Measurements from ENCODE around the gene DSCAML1. TPM values are rescaled to one million over a fixed set of nuclear protein-coding genes. Genes with fewer than 3 reads are reported as not detected.

DSCAML1 gene
- total and polyA plus RNA-seq, 5 donors from 2014 or later = 0.08 to 1.6 (median 0.30) TPM; not detected in 1

GRCh38 chr11:117600234-117600783 is 196.7 kb downstream of the DSCAML1 start:
- Histone ChIP-seq H3K27ac (ENCODE audit: insufficient read depth, low read length, poor library complexity, severe bottlenecking) (no peak overlapping the region), H3K4me1 (ENCODE audit: control insufficient read depth, insufficient read depth, low read length, poor library complexity, severe bottlenecking) (no peaks in the 10 kb centered on the region), H3K27me3 (ENCODE audit: control insufficient read depth, insufficient read depth, low read length) (peaks cover 3% of the 10 kb centered on the region), H3K36me3 (ENCODE audit: control insufficient read depth, insufficient read depth, low read length) (no peaks in the 10 kb centered on the region), H3K9me3 (ENCODE audit: control insufficient read depth in 2 of 2, low read length in 2 of 2) (no peaks in the 10 kb centered on the region), H3K4me3 (ENCODE audit: low read depth, low read length) (no peak overlapping the region)
- ATAC-seq (ENCODE audit: low read depth in 2 of 2) = no peak
- H3K27me3 Mint-ChIP-seq = peaks cover 15% of the 10 kb centered on the region
- H3K4me1 Mint-ChIP-seq = no peaks in the 10 kb centered on the region
- H3K9me3 Mint-ChIP-seq = no peaks in the 10 kb centered on the region
- no peaks in the 10 kb centered on the region for H3K36me3 Mint-ChIP-seq
- H3K27ac Mint-ChIP-seq = peak overlapping the region in 1 of 3 donors; percentile 53
- H3K4me3 Mint-ChIP-seq = no peak overlapping the region
- no peak for DNase-seq

DNA sequence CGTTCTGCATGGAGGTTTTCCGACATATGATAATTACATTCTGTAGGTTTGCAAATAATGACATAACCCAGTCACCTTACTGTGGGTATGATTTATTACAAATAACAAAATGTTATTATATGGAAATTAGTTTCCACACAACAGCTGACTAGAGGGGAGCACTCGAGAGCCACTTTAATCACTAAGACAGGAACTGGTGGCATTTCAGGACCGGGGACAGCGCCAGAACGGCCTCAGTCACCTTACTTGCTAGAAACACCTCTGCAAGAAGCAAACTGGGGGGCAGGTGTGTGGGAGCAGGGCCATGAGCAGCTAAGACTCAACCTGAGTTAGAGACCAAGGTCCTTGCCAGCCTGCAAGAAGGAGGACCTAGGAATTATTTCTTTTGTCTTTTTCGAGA is 199.9 kb downstream of the DSCAML1 start:
- H3K27ac Mint-ChIP-seq = no peak overlapping the region
- H3K9me3 Mint-ChIP-seq = no peaks in the 10 kb centered on the region

GRCh38 chr11:117595440-117595839 is 201.6 kb downstream of the DSCAML1 start:
- Histone ChIP-seq H3K27me3 (ENCODE audit: control insufficient read depth, insufficient read depth, low read length) (peaks cover 3% of the 10 kb centered on the region), H3K4me1 (ENCODE audit: control insufficient read depth, insufficient read depth, low read length, poor library complexity, severe bottlenecking) (no peaks in the 10 kb centered on the region), H3K36me3 (ENCODE audit: control insufficient read depth, insufficient read depth, low read length) (no peaks in the 10 kb centered on the region), H3K9me3 (ENCODE audit: control insufficient read depth in 2 of 2, low read length in 2 of 2) (no peaks in the 10 kb centered on the region), H3K27ac (ENCODE audit: insufficient read depth, low read length, poor library complexity, severe bottlenecking) (no peak overlapping the region), H3K4me3 (ENCODE audit: low read depth, low read length) (no peak overlapping the region)
- H3K36me3 Mint-ChIP-seq = no peaks in the 10 kb centered on the region
- H3K4me3 Mint-ChIP-seq = no peak overlapping the region
- H3K27me3 Mint-ChIP-seq = peaks cover 19% of the 10 kb centered on the region
- DNase-seq (no peak), ATAC-seq (ENCODE audit: low read depth in 2 of 2) (no peak)
- H3K9me3 Mint-ChIP-seq = no peaks in the 10 kb centered on the region
- no peaks in the 10 kb centered on the region for H3K4me1 Mint-ChIP-seq
- no peak overlapping the region for H3K27ac Mint-ChIP-seq

More for the DNA sequence above, 199.9 kb downstream of the DSCAML1 start:
- peaks cover 3% of the 10 kb centered on the region for H3K27me3 ChIP-seq (ENCODE audit: control insufficient read depth, insufficient read depth, low read length)
- H3K27me3 Mint-ChIP-seq = peaks cover 19% of the 10 kb centered on the region
- no peak overlapping the region for H3K27ac ChIP-seq (ENCODE audit: insufficient read depth, low read length, poor library complexity, severe bottlenecking)
- H3K9me3 ChIP-seq (ENCODE audit: control insufficient read depth in 2 of 2, low read length in 2 of 2) = no peaks in the 10 kb centered on the region
- no peak overlapping the region for H3K4me3 Mint-ChIP-seq
- no peaks in the 10 kb centered on the region for H3K4me1 ChIP-seq (ENCODE audit: control insufficient read depth, insufficient read depth, low read length, poor library complexity, severe bottlenecking)
- no peak for ATAC-seq (ENCODE audit: low read depth in 2 of 2)
- no peak overlapping the region for H3K4me3 ChIP-seq (ENCODE audit: low read depth, low read length)
- no peaks in the 10 kb centered on the region for H3K36me3 ChIP-seq (ENCODE audit: control insufficient read depth, insufficient read depth, low read length)
- DNase-seq = peak in 2 of 3 donors; percentile 30 to 60
- no peaks in the 10 kb centered on the region for H3K4me1 Mint-ChIP-seq
- no peaks in the 10 kb centered on the region for H3K36me3 Mint-ChIP-seq

- no peak overlapping the region for H3K4me3 Mint-ChIP-seq
- H3K36me3 ChIP-seq (ENCODE audit: control insufficient read depth, insufficient read depth, low read length) = no peaks in the 10 kb centered on the region
- H3K9me3 Mint-ChIP-seq = no peaks in the 10 kb centered on the region
- no peaks in the 10 kb centered on the region for H3K4me1 Mint-ChIP-seq
- no peak overlapping the region for H3K4me3 ChIP-seq (ENCODE audit: low read depth, low read length)
- H3K27me3 Mint-ChIP-seq = peaks cover 14% of the 10 kb centered on the region
- H3K27ac Mint-ChIP-seq = no peak overlapping the region
- ATAC-seq (ENCODE audit: low read depth in 2 of 2) (no peak), DNase-seq (no peak)
- no peaks in the 10 kb centered on the region for H3K4me1 ChIP-seq (ENCODE audit: control insufficient read depth, insufficient read depth, low read length, poor library complexity, severe bottlenecking)
- H3K27me3 ChIP-seq (ENCODE audit: control insufficient read depth, insufficient read depth, low read length) = peaks cover 3% of the 10 kb centered on the region
- no peaks in the 10 kb centered on the region for H3K36me3 Mint-ChIP-seq
- H3K27ac ChIP-seq (ENCODE audit: insufficient read depth, low read length, poor library complexity, severe bottlenecking) = no peak overlapping the region
- H3K9me3 ChIP-seq (ENCODE audit: control insufficient read depth in 2 of 2, low read length in 2 of 2) = no peaks in the 10 kb centered on the region
These were observed 202.3 kb downstream of the DSCAML1 start for GRCh38 chr11:117594721-117595120.

GRCh38 chr11:117593065-117593464 is 204.0 kb downstream of the DSCAML1 start:
- DNase-seq = no peak
- Mint-ChIP-seq H3K4me3 (no peak overlapping the region), H3K9me3 (no peaks in the 10 kb centered on the region), H3K27me3 (peaks cover 12% of the 10 kb centered on the region), H3K27ac (no peak overlapping the region), H3K36me3 (no peaks in the 10 kb centered on the region), H3K4me1 (no peaks in the 10 kb centered on the region)
- H3K27me3 ChIP-seq (ENCODE audit: control insufficient read depth, insufficient read depth, low read length) = peaks cover 3% of the 10 kb centered on the region
- no peaks in the 10 kb centered on the region for H3K4me1 ChIP-seq (ENCODE audit: control insufficient read depth, insufficient read depth, low read length, poor library complexity, severe bottlenecking)
- H3K4me3 ChIP-seq (ENCODE audit: low read depth, low read length) = no peak overlapping the region
- no peak for ATAC-seq (ENCODE audit: low read depth in 2 of 2)
- no peak overlapping the region for H3K27ac ChIP-seq (ENCODE audit: insufficient read depth, low read length, poor library complexity, severe bottlenecking)
- H3K36me3 ChIP-seq (ENCODE audit: control insufficient read depth, insufficient read depth, low read length) = no peaks in the 10 kb centered on the region
- no peaks in the 10 kb centered on the region for H3K9me3 ChIP-seq (ENCODE audit: control insufficient read depth in 2 of 2, low read length in 2 of 2)

- H3K4me3 Mint-ChIP-seq = no peak overlapping the region
- no peaks in the 10 kb centered on the region for H3K36me3 Mint-ChIP-seq
- H3K4me1 Mint-ChIP-seq = no peaks in the 10 kb centered on the region
- no peaks in the 10 kb centered on the region for H3K9me3 Mint-ChIP-seq
- no peak overlapping the region for H3K27ac Mint-ChIP-seq
- H3K4me3 ChIP-seq (ENCODE audit: low read depth, low read length) = no peak overlapping the region
- no peaks in the 10 kb centered on the region for H3K4me1 ChIP-seq (ENCODE audit: control insufficient read depth, insufficient read depth, low read length, poor library complexity, severe bottlenecking)
- ATAC-seq (ENCODE audit: low read depth in 2 of 2) = no peak
- H3K9me3 ChIP-seq (ENCODE audit: control insufficient read depth in 2 of 2, low read length in 2 of 2) = no peaks in the 10 kb centered on the region
- no peak for DNase-seq
- H3K27me3 ChIP-seq (ENCODE audit: control insufficient read depth, insufficient read depth, low read length) = peaks cover under 1% of the 10 kb centered on the region
- H3K36me3 ChIP-seq (ENCODE audit: control insufficient read depth, insufficient read depth, low read length) = no peaks in the 10 kb centered on the region
- H3K27me3 Mint-ChIP-seq = peaks cover 10% of the 10 kb centered on the region
- no peak overlapping the region for H3K27ac ChIP-seq (ENCODE audit: insufficient read depth, low read length, poor library complexity, severe bottlenecking)
These were observed 205.5 kb downstream of the DSCAML1 start for GRCh38 chr11:117591316-117592039.

DNA sequence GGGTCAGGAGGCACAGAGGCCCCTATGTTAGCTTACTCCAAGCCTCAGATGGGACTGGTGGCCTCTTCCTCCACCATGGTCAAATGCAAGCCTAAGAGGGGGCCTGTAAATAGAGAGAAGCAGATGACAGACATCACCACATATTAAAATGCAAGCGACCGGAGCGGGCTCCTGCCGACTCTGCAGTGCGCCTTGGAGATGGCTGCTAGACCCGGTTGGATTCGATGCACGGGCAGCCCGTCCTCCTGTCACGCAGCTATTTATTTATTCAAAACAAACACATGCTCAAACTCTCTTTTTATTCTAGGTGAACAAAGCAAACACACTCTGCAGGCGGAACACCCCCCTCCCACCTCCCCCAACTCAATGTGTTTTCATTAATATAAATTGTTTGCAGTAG is 208.0 kb downstream of the DSCAML1 start:
- DNase-seq = no peak

More for the DNA sequence above, 208.0 kb downstream of the DSCAML1 start:
- no peak overlapping the region for H3K4me3 ChIP-seq (ENCODE audit: low read depth, low read length)
- Mint-ChIP-seq H3K4me3 (no peak overlapping the region), H3K27ac (no peak overlapping the region), H3K4me1 (no peaks in the 10 kb centered on the region), H3K27me3 (peaks cover 17% of the 10 kb centered on the region), H3K36me3 (no peaks in the 10 kb centered on the region), H3K9me3 (no peaks in the 10 kb centered on the region)
- H3K27me3 ChIP-seq (ENCODE audit: control insufficient read depth, insufficient read depth, low read length) = no peaks in the 10 kb centered on the region
- no peak overlapping the region for H3K27ac ChIP-seq (ENCODE audit: insufficient read depth, low read length, poor library complexity, severe bottlenecking)
- no peaks in the 10 kb centered on the region for H3K4me1 ChIP-seq (ENCODE audit: control insufficient read depth, insufficient read depth, low read length, poor library complexity, severe bottlenecking)
- no peaks in the 10 kb centered on the region for H3K9me3 ChIP-seq (ENCODE audit: control insufficient read depth in 2 of 2, low read length in 2 of 2)
- no peaks in the 10 kb centered on the region for H3K36me3 ChIP-seq (ENCODE audit: control insufficient read depth, insufficient read depth, low read length)
- no peak for ATAC-seq (ENCODE audit: low read depth in 2 of 2)
